Putamen (tissue), 1 donor: ENCODE measurements around the gene GATAD1.
"Not testable (repeated sequence)": the region's sequence is repeated elsewhere in the genome, so short reads cannot be mapped to it uniquely, and the experiment has no call there.

Source experiments
- DNase-seq: peaks from one replicate; pipeline ENCODE4 v3.0.0-alpha.2; 2016; ENCODE audit warnings: low spot score

GATAD1 gene

DNA sequence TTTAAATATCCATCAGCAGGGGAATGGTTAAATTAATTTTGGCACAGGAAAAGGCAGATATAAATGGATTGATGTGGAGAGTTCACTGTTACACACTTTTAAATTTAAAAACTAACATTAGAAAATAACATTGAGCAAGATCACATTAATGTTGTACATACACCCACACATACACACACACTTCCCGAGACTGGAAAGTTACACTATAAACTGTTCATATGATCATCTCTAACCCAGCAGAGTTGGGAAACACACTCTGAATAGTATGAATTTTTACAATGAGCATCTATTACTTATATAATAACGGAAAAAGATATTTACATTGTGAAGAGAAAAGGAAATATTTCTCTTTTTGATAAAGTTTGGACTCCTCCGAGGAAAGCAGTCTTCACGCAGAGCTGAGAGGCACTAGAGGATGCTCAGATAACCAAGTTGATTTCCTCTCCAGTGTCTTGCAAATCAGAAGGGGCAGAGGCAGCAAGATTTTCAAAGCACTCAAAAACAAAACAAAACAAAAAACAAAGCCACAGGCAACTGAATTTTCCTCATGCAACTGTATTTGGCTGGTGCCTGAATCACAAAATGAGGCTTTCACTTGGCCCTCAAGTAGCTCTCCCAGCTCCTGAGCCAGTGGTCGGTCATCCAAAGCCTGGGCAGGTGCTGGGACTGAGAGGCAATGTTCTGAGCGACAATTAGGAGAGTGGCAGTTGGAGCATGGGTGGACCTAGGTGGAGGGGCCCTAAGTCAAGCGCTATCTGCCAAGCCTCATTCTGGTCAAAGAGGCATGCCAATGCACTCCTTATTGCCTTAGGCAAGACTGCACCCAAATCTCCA is 10.5 kb upstream of the GATAD1 start:
- no peak for DNase-seq

- DNase-seq, result no peak
Measured at GRCh38 chr7:92437956-92438491, 9.3 kb upstream of the GATAD1 start.

GRCh38 chr7:92442720-92443119 is 4.6 kb upstream of the GATAD1 start:
- not testable (repeated sequence) for DNase-seq

DNA sequence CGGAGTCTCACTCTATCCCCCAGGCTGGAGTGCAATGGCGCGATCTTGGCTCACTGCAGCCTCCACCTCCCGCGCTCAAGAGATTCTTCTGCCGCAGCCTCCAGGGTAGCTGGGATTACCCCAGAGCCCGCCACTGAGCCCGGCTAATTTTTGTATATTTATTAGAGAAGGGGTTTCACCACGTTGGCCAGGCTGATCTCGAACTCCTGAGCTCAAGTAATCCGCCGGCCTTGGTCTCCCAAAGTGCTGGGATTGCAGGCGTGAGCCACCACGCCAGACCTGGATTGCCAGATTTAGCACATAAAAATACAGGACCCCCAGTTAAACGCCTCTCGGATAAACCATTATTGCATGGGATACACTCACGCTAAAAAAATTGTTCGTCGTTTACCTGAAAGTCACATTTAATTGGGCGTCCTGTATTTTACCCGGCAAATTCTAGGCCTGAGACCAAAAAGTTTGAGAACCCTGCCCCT is 375 bp upstream of the GATAD1 start:
- DNase-seq, result no peak

DNA sequence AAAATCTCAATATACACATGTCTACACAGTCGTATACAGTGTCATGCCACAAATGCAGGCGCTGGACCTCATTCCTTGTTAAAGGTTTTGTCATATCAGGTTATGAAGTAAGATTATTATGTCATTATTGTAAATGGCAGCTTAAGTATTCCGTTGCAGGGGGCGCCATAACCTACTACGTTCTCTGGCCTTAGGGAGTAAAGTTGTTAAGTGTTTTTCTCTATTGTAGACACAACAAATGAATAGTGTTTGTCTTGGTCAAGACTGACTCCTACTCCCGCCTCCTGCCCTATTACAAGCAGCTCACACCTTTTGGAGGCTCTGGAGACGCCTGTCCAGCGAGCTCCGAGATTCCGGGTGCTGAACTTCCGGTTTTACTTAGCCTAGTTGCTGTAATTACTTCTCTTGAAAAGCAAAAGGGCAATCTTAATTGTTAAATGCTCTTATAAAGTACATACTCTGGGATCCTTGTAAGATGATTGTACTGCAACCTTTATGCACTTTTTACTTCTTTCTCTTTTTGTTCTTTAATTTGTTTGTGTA is 994 bp downstream of the GATAD1 start:
- DNase-seq, result peak; percentile 56

- DNase-seq, result no peak
Measured at GRCh38 chr7:92451645-92452044, 4.4 kb downstream of the GATAD1 start.

- DNase-seq, result no peak
Measured at GRCh38 chr7:92456236-92456635, 9.0 kb downstream of the GATAD1 start.

DNA sequence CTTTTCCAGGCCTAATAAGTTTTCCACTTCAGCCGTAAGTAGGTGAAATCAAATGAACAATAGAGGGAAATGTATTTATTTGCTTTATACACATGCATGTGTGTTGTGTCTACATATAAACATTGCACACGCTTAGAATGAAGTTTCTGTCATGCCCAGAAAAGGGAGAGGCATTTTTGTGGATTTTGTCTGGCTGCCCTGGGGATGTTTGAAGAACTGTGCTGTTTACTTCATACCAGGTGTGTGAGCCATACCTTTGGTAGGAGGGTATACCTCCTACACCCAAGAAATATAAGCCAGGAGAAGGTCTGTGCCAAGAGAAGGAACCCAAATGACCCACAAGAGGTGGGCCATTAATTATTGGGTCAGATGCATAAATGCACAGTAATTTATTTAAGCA is 12.8 kb downstream of the GATAD1 start:
- DNase-seq, result no peak

- DNase-seq, result no peak
Measured at GRCh38 chr7:92460510-92460909, 13.2 kb downstream of the GATAD1 start.

- DNase-seq, result peak; percentile 16
Measured at GRCh38 chr7:92461027-92462003, 14.0 kb downstream of the GATAD1 start.

GRCh38 chr7:92462560-92462959 is 15.3 kb downstream of the GATAD1 start:
- DNase-seq, result no peak

DNA sequence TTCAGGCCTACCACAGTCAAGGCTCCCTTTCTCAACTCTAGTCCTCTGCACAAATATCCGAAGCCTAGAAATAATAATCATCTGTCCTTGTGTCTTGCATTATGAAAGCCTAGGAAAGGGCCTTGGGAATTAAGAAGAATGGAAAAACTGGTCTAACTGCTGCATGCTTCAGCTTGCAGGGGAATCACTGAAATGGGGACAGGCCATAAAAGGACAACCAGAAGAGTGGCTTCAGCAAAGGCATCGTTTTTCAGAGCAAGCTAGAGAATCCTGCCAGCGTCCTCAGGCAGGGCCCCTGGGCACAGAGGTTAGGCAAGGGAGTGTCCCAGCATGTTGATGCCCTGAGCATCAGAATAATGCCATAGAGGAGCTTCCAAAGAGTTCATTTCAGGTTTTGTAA is 17.2 kb downstream of the GATAD1 start:
- no peak for DNase-seq

- DNase-seq, result no peak
Measured at GRCh38 chr7:92466682-92467081, 19.4 kb downstream of the GATAD1 start.

DNA sequence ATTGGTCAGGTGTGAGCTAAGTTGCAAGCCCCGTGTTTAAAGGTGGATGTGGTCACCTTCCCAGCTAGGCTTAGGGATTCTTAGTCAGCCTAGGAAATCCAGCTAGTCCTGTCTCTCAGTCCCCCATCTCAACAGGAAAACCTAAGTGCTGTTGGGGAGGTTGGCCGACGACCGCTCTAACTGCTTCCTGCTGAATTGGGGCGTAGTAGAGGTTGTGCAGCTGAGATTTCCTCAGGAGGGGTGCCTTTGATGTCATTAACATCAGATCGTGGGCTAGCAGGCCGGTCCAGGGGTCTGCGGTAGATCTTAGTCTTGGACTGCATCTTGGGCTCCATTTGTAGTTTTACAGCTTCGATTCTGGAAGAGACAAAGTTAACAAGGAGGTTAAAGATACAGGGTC is 21.3 kb downstream of the GATAD1 start:
- not testable (repeated sequence) for DNase-seq

DNA sequence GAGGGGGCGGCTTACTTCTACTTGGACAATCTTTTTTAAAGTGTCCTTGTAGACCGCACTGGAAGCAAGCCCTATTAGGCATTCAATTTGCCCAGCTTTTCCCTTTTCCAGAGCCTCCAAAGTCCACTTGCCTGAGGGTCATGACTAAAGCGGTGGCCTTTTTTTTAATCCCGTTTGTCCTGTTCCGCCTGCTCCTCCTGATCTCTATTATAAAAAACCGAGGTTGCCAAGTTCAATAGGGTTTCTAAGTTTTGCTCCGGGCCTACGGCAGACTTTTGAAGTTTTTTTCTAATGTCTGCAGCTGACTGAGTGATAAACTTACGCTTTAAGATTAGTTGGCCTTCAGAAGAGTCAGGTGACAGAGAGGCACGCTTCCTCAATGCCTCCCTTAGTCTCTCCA is 26.7 kb downstream of the GATAD1 start:
- DNase-seq, result not testable (repeated sequence)

DNA sequence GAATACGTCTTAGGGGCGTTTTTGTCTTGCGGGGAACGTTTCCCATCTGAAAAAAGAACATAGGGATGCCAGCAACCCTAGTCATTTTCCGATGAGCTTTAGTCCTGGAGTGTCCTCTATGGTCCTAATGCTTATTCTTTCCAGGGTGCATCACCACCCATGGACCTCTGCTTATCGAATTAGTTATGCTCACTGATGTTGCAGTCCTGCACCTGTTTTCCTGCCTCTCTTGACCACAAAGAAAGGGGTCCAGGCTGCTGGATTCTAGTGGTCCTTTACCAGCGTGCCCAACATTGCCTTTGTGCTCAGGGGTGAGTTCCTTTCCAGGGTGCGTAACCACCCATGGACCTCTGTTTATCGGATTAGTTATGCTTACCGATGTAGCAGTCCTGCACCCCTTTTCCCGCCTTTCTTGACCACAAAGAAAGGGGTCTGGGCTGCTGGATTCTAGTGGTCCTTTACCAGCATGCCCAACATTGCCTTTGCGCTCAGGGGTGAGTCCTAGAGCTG is 28.0 kb downstream of the GATAD1 start:
- DNase-seq, result not testable (repeated sequence)

DNA sequence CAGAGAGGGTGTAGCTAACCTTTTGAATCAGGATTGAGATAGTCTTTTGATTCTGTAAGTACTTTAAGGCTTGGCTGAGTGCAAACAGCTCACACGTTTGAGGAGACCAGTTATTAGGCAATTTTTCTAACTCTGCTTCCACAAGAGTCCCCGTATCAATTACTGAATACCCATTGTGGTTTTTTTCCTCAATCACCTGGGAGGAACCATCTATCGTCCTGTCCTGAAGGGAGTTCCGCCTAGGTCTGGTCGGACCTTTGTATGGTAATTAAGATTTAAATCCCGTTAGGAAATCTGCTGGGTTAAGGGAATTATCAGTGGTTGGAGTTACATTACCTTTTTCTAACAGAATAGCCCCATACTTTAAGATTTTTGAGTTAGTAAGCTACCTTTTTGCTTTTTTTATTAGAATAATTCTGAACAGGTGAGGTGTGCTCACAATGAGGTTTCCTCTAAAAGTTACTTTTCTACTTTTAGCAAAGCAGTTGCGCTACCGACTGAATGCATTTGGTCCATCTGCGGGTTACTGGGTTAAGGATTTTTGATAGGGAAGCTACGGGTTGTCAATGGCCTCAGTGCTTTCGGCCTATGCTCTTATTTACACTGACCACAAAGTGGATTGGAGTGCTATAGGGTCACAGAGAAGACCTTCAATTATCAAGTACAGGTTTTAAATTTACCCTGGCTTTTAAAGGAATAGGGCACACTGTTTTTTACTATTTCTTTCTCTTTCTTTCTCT is 28.7 kb downstream of the GATAD1 start:
- DNase-seq, result not testable (repeated sequence)

DNA sequence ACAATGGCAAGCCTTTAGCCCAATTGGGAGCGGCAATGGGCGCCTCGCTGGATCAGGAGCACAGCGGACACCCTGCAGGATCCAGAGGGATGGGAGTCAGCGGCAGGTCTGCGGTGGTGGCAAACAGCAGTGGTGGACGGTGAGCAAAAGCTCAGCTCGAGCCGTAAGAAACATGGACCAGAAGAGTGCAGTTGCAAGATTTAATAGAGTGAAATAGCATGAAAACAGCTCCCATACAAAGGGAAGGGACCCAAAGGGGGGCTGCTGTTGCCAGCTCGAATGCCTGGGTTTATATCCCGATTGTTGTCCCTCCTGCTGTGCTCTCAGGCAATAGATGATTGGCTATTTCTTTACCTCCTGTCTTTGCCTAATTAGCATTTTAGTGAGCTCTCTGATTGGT is 30.4 kb downstream of the GATAD1 start, which contains the start of gene ERVW-1:
Gene ERVW-1, minus strand, starts transcription at position 266 of the 400 bp plus-strand sequence. CDS start 7,565 bp downstream, outside the sequence.
- DNase-seq, result not testable (repeated sequence)

GRCh38 chr7:92478095-92478494 is 30.8 kb downstream of the GATAD1 start:
- no peak for DNase-seq

- DNase-seq, result no peak
Measured at GRCh38 chr7:92478711-92479110, 31.4 kb downstream of the GATAD1 start.

- DNase-seq, result not testable (repeated sequence)
Measured at GRCh38 chr7:92479146-92479545, 31.9 kb downstream of the GATAD1 start.
